NCI-H1436 (cell line): Measurements from ENCODE around the gene BLVRB.
A peak's percentile ranks its signal among the peaks of the same experiment; 100 is the strongest.
"Not testable (repeated sequence)": the region's sequence is repeated elsewhere in the genome, so short reads cannot be mapped to it uniquely, and the experiment has no call there.

Experiments
- DNase-seq: peaks from one replicate; lab custom pipeline; 2025; lab: John Stamatoyannopoulos, UW

The BLVRB gene

GRCh38 chr19:40422748-40423566 lies 42.6 kb downstream of the BLVRB start:
- no peak for DNase-seq

GRCh38 chr19:40421993-40422747 lies 43.4 kb downstream of the BLVRB start:
- DNase-seq: no peak

- peak; percentile 32 for DNase-seq
Observed at GRCh38 chr19:40420766-40421765, 44.5 kb downstream of the BLVRB start.

- no peak for DNase-seq
Observed at GRCh38 chr19:40420451-40420765, 45.1 kb downstream of the BLVRB start.

GRCh38 chr19:40419780-40420179 lies 45.8 kb downstream of the BLVRB start:
- no peak for DNase-seq

GRCh38 chr19:40419066-40419612 lies 46.4 kb downstream of the BLVRB start:
- DNase-seq: no peak

GRCh38 chr19:40418040-40418439 lies 47.5 kb downstream of the BLVRB start:
- no peak for DNase-seq

- DNase-seq: no peak
Observed at GRCh38 chr19:40417643-40417981, 47.9 kb downstream of the BLVRB start.

GRCh38 chr19:40416918-40417642 lies 48.5 kb downstream of the BLVRB start:
- no peak for DNase-seq

GRCh38 chr19:40415768-40416167 lies 49.8 kb downstream of the BLVRB start:
- DNase-seq: no peak

GRCh38 chr19:40414542-40415535 lies 50.7 kb downstream of the BLVRB start:
- no peak for DNase-seq

- no peak for DNase-seq
Observed at GRCh38 chr19:40413291-40413845, 52.2 kb downstream of the BLVRB start, which contains the start of gene PRX. TSS of gene PRX (minus strand) at chr19:40413378. CDS start at chr19:40407932, 5,446 bp downstream.

- DNase-seq: no peak
Observed at GRCh38 chr19:40412866-40413265, 52.7 kb downstream of the BLVRB start.

GRCh38 chr19:40411958-40412499 lies 53.5 kb downstream of the BLVRB start:
- no peak for DNase-seq

GRCh38 chr19:40411125-40411842 lies 54.3 kb downstream of the BLVRB start:
- no peak for DNase-seq

- DNase-seq: no peak
Observed at GRCh38 chr19:40410030-40410389, 55.5 kb downstream of the BLVRB start.

- DNase-seq: not testable (repeated sequence)
Observed at GRCh38 chr19:40408598-40408925, 57.0 kb downstream of the BLVRB start.

GRCh38 chr19:40407714-40408597 lies 57.6 kb downstream of the BLVRB start:
- DNase-seq: no peak
